HepG2 (cell line): ENCODE data around the gene PARP3. TPM values are rescaled to one million over a fixed set of nuclear protein-coding genes. Genes with fewer than 3 reads are reported as not detected.

Experiments used
- ELK4 ChIP-seq: sonication (generic); formaldehyde crosslinking; IDR thresholded peaks from 2 replicates; pipeline ENCODE4 v1.9.0; 2021; ENCODE audit warnings: missing genetic modification reagents, borderline replicate concordance
- FOXA3 ChIP-seq: IDR thresholded peaks from 2 replicates; pipeline ENCODE4 v1.6.1; 2016; ENCODE audit warnings: missing genetic modification reagents, missing compliant biosample characterization
- FOXO4 ChIP-seq: sonication (generic); formaldehyde crosslinking; conservative IDR thresholded peaks from 2 replicates; pipeline ENCODE4 v1.8.1; 2023; ENCODE audit warnings: missing genetic modification reagents
- HNF1A ChIP-seq, 2 experiments: sonication (generic) in 1 of 2; formaldehyde crosslinking in 1 of 2; IDR thresholded peaks; 2 replicates each; pipeline versions ENCODE4 v1.4.0 to v1.6.1; 2016 to 2020; ENCODE audit warnings: borderline replicate concordance in 1 of 2, low read depth in 1 of 2, mild to moderate bottlenecking in 1 of 2, missing genetic modification reagents in 1 of 2
- NFE2L2 ChIP-seq: fragments of 150-350 bp; IDR thresholded peaks from 2 replicates; pipeline ENCODE4 v1.6.1; 2014; ENCODE audit warnings: low read length
- SIN3A ChIP-seq: IDR thresholded peaks from 2 replicates; pipeline ENCODE4 v1.6.1; 2011; ENCODE audit warnings: low read depth, mild to moderate bottlenecking, control low read depth, low read length, borderline replicate concordance
- SNAPC4 ChIP-seq: sonication (generic); formaldehyde crosslinking; IDR thresholded peaks from 2 replicates; pipeline ENCODE4 v1.4.0; 2020; ENCODE audit warnings: mild to moderate bottlenecking, missing genetic modification reagents
- ZFYVE20 ChIP-seq: sonication (generic); formaldehyde crosslinking; IDR thresholded peaks from 2 replicates; pipeline ENCODE4 v1.8.0; 2023; ENCODE audit warnings: low read depth, mild to moderate bottlenecking, moderate library complexity, missing genetic modification reagents, borderline replicate concordance
- ZKSCAN5 ChIP-seq: sonication (generic); formaldehyde crosslinking; IDR thresholded peaks from 2 replicates; pipeline ENCODE4 v1.5.1; 2020; ENCODE audit warnings: mild to moderate bottlenecking, missing genetic modification reagents
- ZNF18 ChIP-seq: sonication (generic); formaldehyde crosslinking; IDR thresholded peaks from 2 replicates; pipeline ENCODE4 v1.8.0; 2022; ENCODE audit warnings: mild to moderate bottlenecking, missing genetic modification reagents; ENCODE audit not compliant: insufficient replicate concordance
- ZNF513 ChIP-seq: sonication (generic); formaldehyde crosslinking; conservative IDR thresholded peaks from 2 replicates; pipeline ENCODE4 v1.5.0; 2020; ENCODE audit warnings: missing genetic modification reagents
- polyA plus RNA-seq, 8 experiments: library from polyadenylated mRNA; depleted of rRNA in 3 of 8; stranded (reverse) in 7 of 8; unstranded in 1 of 8; fragments of >200 nt; fragmentation: Illumina TruSeq in 4 of 8; extraction: Trizol in 4 of 8; gene quantifications; 2 replicates each; pipeline versions ENCODE4 v1.2.1 to v1.2.3, GENCODE V29; 2011 to 2016; ENCODE audit warnings: low read depth in 4 of 8, missing spikeins in 1 of 8, mixed read lengths in 1 of 8; ENCODE audit not compliant: insufficient read depth in 1 of 8
- total RNA-seq, 5 experiments: library from RNA; depleted of rRNA; stranded (reverse); fragments of >200 nt; fragmentation: Illumina TruSeq; extraction: Trizol; gene quantifications; 2 replicates each; pipeline ENCODE4 v1.2.3, GENCODE V29; 2016; ENCODE audit warnings: low read depth in 1 of 5

Gene PARP3
- total and polyA plus RNA-seq, 2 of the 13 experiments (the other 11 are each of a cell fraction or from before 2014, with no cell fraction given) = 11.2 to 21.5 TPM

GRCh38 chr3:51941798-51942602, at the start of gene PARP3, which contains the start of gene RRP9 (continued):
- TF ChIP-seq ELK4 (CRISPR knock-in tag) (no peak), NFE2L2 (no peak), ZNF18 (CRISPR knock-in tag) (peak; percentile 73), HNF1A (IDR thresholded peaks at IDR 0.05; ENCODE audit: low read depth) (no peak), HNF1A (CRISPR knock-in tag; IDR thresholded peaks at IDR 0.05; ENCODE audit: borderline replicate concordance) (peak; percentile 82), ZNF513 (CRISPR knock-in tag) (no peak), ZFYVE20 (CRISPR knock-in tag) (0 out of 2 replicates have a peak, but pooled peaks have one; percentile 59), FOXA3 (CRISPR knock-in tag) (no peak; the same call in none of the 2 replicates), FOXO4 (CRISPR knock-in tag) (no peak), SIN3A (peak; percentile 97), SNAPC4 (CRISPR knock-in tag) (peak; percentile 80), ZKSCAN5 (CRISPR knock-in tag) (no peak)
